ENCODE results near the gene POLG. TPM values are rescaled to one million over a fixed set of nuclear protein-coding genes. Genes with fewer than 3 reads are reported as not detected.

The POLG gene
- total and polyA plus RNA-seq, 3 experiments from 2014 or later = 56.0 to 110 (median 106) TPM

- H3K27me3 ChIP-seq (ENCODE audit: insufficient read depth, low read length, poor library complexity, severe bottlenecking) = no peaks in the 10 kb centered on the region
- Mint-ChIP-seq H3K27ac (peak overlapping the region; percentile 59 to 92 (median 81)), H3K9me3 (peaks cover 0 to 4% (median 3%) of the 10 kb centered on the region in 5 donors), H3K4me3 (peak overlapping the region; percentile 63 to 86 (median 79)), H3K36me3 (peaks cover 15 to 68% (median 19%) of the 10 kb centered on the region in 3 donors), H3K27me3 (peaks cover 4 to 10% of the 10 kb centered on the region in 2 donors), H3K4me1 (peaks cover 61 to 73% (median 66%) of the 10 kb centered on the region in 3 donors)
- H3K27ac ChIP-seq (ENCODE audit: low read depth, low read length) = no peak overlapping the region
- CTCF ChIA-PET = interaction anchor here (1.3 to 2.5 kb wide), 3 partner anchors 10 to 27 kb away, joined by 3 to 11 read pairs (median 9); no protein-coding TSS in a partner anchor
- H3K36me3 ChIP-seq (ENCODE audit: insufficient read depth, low read length) = peaks cover 46% of the 10 kb centered on the region
- no peaks in the 10 kb centered on the region for H3K9me3 ChIP-seq (ENCODE audit: low read length)
- POLR2A ChIA-PET = no interaction called here
- peak overlapping the region; percentile 1 for H3K4me3 ChIP-seq (ENCODE audit: low read length)
- DNase-seq = no peak
- peaks cover 60% of the 10 kb centered on the region for H3K4me1 ChIP-seq (ENCODE audit: insufficient read depth, low read length)
Observed at GRCh38 chr15:89332446-89332845, 2.2 kb downstream of the POLG start.

- H3K4me1 Mint-ChIP-seq = peaks cover 63 to 80% (median 70%) of the 10 kb centered on the region in 3 donors
- H3K27ac Mint-ChIP-seq = peak overlapping the region in 6 of 8 donors; percentile 29 to 86 (median 54)
- peaks cover 16 to 82% (median 19%) of the 10 kb centered on the region in 3 donors for H3K36me3 Mint-ChIP-seq
- no peaks in the 10 kb centered on the region for H3K9me3 ChIP-seq (ENCODE audit: low read length)
- peaks cover 60% of the 10 kb centered on the region for H3K4me1 ChIP-seq (ENCODE audit: insufficient read depth, low read length)
- peaks cover 60% of the 10 kb centered on the region for H3K36me3 ChIP-seq (ENCODE audit: insufficient read depth, low read length)
- ChIA-PET POLR2A (no interaction called here), CTCF (interaction anchor here (1.0 to 3.9 kb wide), 4 partner anchors 26 to 86 kb away, joined by 3 to 13 read pairs (median 4); no protein-coding TSS in a partner anchor)
- peaks cover 0 to 4% (median 3%) of the 10 kb centered on the region in 5 donors for H3K9me3 Mint-ChIP-seq
- H3K27me3 Mint-ChIP-seq = peaks cover 4 to 12% of the 10 kb centered on the region in 2 donors
- no peak overlapping the region for H3K4me3 ChIP-seq (ENCODE audit: low read length)
- DNase-seq = no peak
- H3K4me3 Mint-ChIP-seq = peak overlapping the region; percentile 50 to 90 (median 66)
- H3K27ac ChIP-seq (ENCODE audit: low read depth, low read length) = no peak overlapping the region
- H3K27me3 ChIP-seq (ENCODE audit: insufficient read depth, low read length, poor library complexity, severe bottlenecking) = no peaks in the 10 kb centered on the region
Observed at GRCh38 chr15:89330881-89331595, 3.6 kb downstream of the POLG start.

- H3K27ac Mint-ChIP-seq = peak overlapping the region in 6 of 8 donors; percentile 64 to 86 (median 82)
- no peak overlapping the region for H3K27ac ChIP-seq (ENCODE audit: low read depth, low read length)
- peaks cover 60% of the 10 kb centered on the region for H3K4me1 ChIP-seq (ENCODE audit: insufficient read depth, low read length)
- peak overlapping the region; percentile 33 for H3K4me3 ChIP-seq (ENCODE audit: low read length)
- peaks cover 69% of the 10 kb centered on the region for H3K36me3 ChIP-seq (ENCODE audit: insufficient read depth, low read length)
- ChIA-PET POLR2A (no interaction called here), CTCF (interaction anchor here (1.0 to 3.9 kb wide), 4 partner anchors 25 to 85 kb away, joined by 3 to 13 read pairs (median 4); no protein-coding TSS in a partner anchor)
- H3K9me3 ChIP-seq (ENCODE audit: low read length) = no peaks in the 10 kb centered on the region
- no peaks in the 10 kb centered on the region for H3K27me3 ChIP-seq (ENCODE audit: insufficient read depth, low read length, poor library complexity, severe bottlenecking)
- peaks cover 0 to 4% (median 3%) of the 10 kb centered on the region in 5 donors for H3K9me3 Mint-ChIP-seq
- H3K4me3 Mint-ChIP-seq = peak overlapping the region; percentile 45 to 90 (median 69)
- H3K4me1 Mint-ChIP-seq = peaks cover 56 to 71% (median 63%) of the 10 kb centered on the region in 3 donors
- H3K27me3 Mint-ChIP-seq = peaks cover 4 to 7% of the 10 kb centered on the region in 2 donors
- H3K36me3 Mint-ChIP-seq = peaks cover 16 to 87% (median 19%) of the 10 kb centered on the region in 3 donors
- DNase-seq = no peak
Observed at GRCh38 chr15:89330119-89330518, 4.5 kb downstream of the POLG start.

GRCh38 chr15:89329329-89330084 is 5.1 kb downstream of the POLG start:
- peak overlapping the region; percentile 33 for H3K4me3 ChIP-seq (ENCODE audit: low read length)
- H3K9me3 ChIP-seq (ENCODE audit: low read length) = no peaks in the 10 kb centered on the region
- H3K36me3 ChIP-seq (ENCODE audit: insufficient read depth, low read length) = peaks cover 75% of the 10 kb centered on the region
- peaks cover 51 to 66% (median 59%) of the 10 kb centered on the region in 3 donors for H3K4me1 Mint-ChIP-seq
- H3K36me3 Mint-ChIP-seq = peaks cover 19 to 85% (median 20%) of the 10 kb centered on the region in 3 donors
- H3K9me3 Mint-ChIP-seq = no peaks in the 10 kb centered on the region
- CTCF ChIA-PET = interaction anchor here (0.7 to 3.9 kb wide), 4 partner anchors 10 to 123 kb away, joined by 3 to 13 read pairs (median 4); no protein-coding TSS in a partner anchor
- DNase-seq = peak in 3 of 5 donors; percentile 35 to 63 (median 36)
- H3K4me3 Mint-ChIP-seq = peak overlapping the region; percentile 45 to 90 (median 69)
- H3K27me3 Mint-ChIP-seq = peaks cover 0 to 2% of the 10 kb centered on the region in 2 donors
- POLR2A ChIA-PET = no interaction called here
- peak overlapping the region; percentile 63 to 94 (median 83) for H3K27ac Mint-ChIP-seq
- no peak overlapping the region for H3K27ac ChIP-seq (ENCODE audit: low read depth, low read length)
- H3K27me3 ChIP-seq (ENCODE audit: insufficient read depth, low read length, poor library complexity, severe bottlenecking) = no peaks in the 10 kb centered on the region
- H3K4me1 ChIP-seq (ENCODE audit: insufficient read depth, low read length) = peaks cover 60% of the 10 kb centered on the region

- Mint-ChIP-seq H3K9me3 (no peaks in the 10 kb centered on the region), H3K27ac (peak overlapping the region; percentile 56 to 88 (median 73)), H3K4me1 (peaks cover 46 to 62% (median 55%) of the 10 kb centered on the region in 3 donors), H3K4me3 (peak overlapping the region in 1 of 7 donors; percentile 63), H3K27me3 (peaks cover 0 to 2% of the 10 kb centered on the region in 2 donors), H3K36me3 (peaks cover 19 to 90% (median 21%) of the 10 kb centered on the region in 3 donors)
- no peaks in the 10 kb centered on the region for H3K27me3 ChIP-seq (ENCODE audit: insufficient read depth, low read length, poor library complexity, severe bottlenecking)
- no peaks in the 10 kb centered on the region for H3K9me3 ChIP-seq (ENCODE audit: low read length)
- H3K27ac ChIP-seq (ENCODE audit: low read depth, low read length) = no peak overlapping the region
- no peak overlapping the region for H3K4me3 ChIP-seq (ENCODE audit: low read length)
- H3K36me3 ChIP-seq (ENCODE audit: insufficient read depth, low read length) = peaks cover 83% of the 10 kb centered on the region
- CTCF ChIA-PET = interaction anchor here (1.0 to 3.9 kb wide), 3 partner anchors 29 to 122 kb away, joined by 3 to 13 read pairs (median 5); no protein-coding TSS in a partner anchor
- DNase-seq = no peak
- POLR2A ChIA-PET = no interaction called here
- peaks cover 55% of the 10 kb centered on the region for H3K4me1 ChIP-seq (ENCODE audit: insufficient read depth, low read length)
Observed at GRCh38 chr15:89328398-89329254, 6.0 kb downstream of the POLG start.

GRCh38 chr15:89327113-89327512 is 7.5 kb downstream of the POLG start:
- Histone ChIP-seq H3K27ac (ENCODE audit: low read depth, low read length) (no peak overlapping the region), H3K4me3 (ENCODE audit: low read length) (no peak overlapping the region), H3K9me3 (ENCODE audit: low read length) (no peaks in the 10 kb centered on the region), H3K4me1 (ENCODE audit: insufficient read depth, low read length) (peaks cover 41% of the 10 kb centered on the region), H3K36me3 (ENCODE audit: insufficient read depth, low read length) (peaks cover 96% of the 10 kb centered on the region), H3K27me3 (ENCODE audit: insufficient read depth, low read length, poor library complexity, severe bottlenecking) (no peaks in the 10 kb centered on the region)
- H3K4me3 Mint-ChIP-seq = no peak overlapping the region
- H3K4me1 Mint-ChIP-seq = peaks cover 41 to 56% (median 46%) of the 10 kb centered on the region in 3 donors
- no peak for DNase-seq
- POLR2A ChIA-PET = no interaction called here
- peak overlapping the region in 4 of 8 donors; percentile 14 to 78 (median 40) for H3K27ac Mint-ChIP-seq
- H3K9me3 Mint-ChIP-seq = no peaks in the 10 kb centered on the region
- CTCF ChIA-PET = interaction anchor here (1.0 to 1.8 kb wide), 2 partner anchors 32 to 120 kb away, joined by 4 to 5 read pairs; no protein-coding TSS in a partner anchor
- H3K27me3 Mint-ChIP-seq = peaks cover 0 to 2% of the 10 kb centered on the region in 2 donors
- H3K36me3 Mint-ChIP-seq = peaks cover 22 to 97% (median 27%) of the 10 kb centered on the region in 3 donors

GRCh38 chr15:89326316-89326715 is 8.3 kb downstream of the POLG start:
- H3K36me3 ChIP-seq (ENCODE audit: insufficient read depth, low read length) = peaks cover 96% of the 10 kb centered on the region
- peak overlapping the region in 5 of 8 donors; percentile 23 to 87 (median 35) for H3K27ac Mint-ChIP-seq
- no peaks in the 10 kb centered on the region for H3K9me3 Mint-ChIP-seq
- peaks cover 0 to 2% of the 10 kb centered on the region in 2 donors for H3K27me3 Mint-ChIP-seq
- peaks cover 16 to 97% (median 26%) of the 10 kb centered on the region in 3 donors for H3K36me3 Mint-ChIP-seq
- CTCF ChIA-PET = interaction anchor here (1.8 kb wide), 1 partner anchor 32 kb away, joined by 5 read pairs; no protein-coding TSS in a partner anchor
- H3K9me3 ChIP-seq (ENCODE audit: low read length) = no peaks in the 10 kb centered on the region
- no peak for DNase-seq
- H3K27me3 ChIP-seq (ENCODE audit: insufficient read depth, low read length, poor library complexity, severe bottlenecking) = no peaks in the 10 kb centered on the region
- H3K4me3 ChIP-seq (ENCODE audit: low read length) = no peak overlapping the region
- no peak overlapping the region for H3K4me3 Mint-ChIP-seq
- POLR2A ChIA-PET = no interaction called here
- peaks cover 33 to 48% (median 38%) of the 10 kb centered on the region in 3 donors for H3K4me1 Mint-ChIP-seq
- H3K27ac ChIP-seq (ENCODE audit: low read depth, low read length) = no peak overlapping the region
- H3K4me1 ChIP-seq (ENCODE audit: insufficient read depth, low read length) = peaks cover 33% of the 10 kb centered on the region
